HUDEP-2 (cell line): ENCODE measurements around the gene MYO1F.
"Not testable (repeated sequence)": the region's sequence is repeated elsewhere in the genome, so short reads cannot be mapped to it uniquely, and the experiment has no call there.

Source experiments
- DNase-seq, 76 experiments: peaks; one replicate each; lab custom pipeline; 2025; ENCODE audit not compliant: unreplicated experiment in 76 of 76; lab: John Stamatoyannopoulos, UW

The MYO1F gene

GRCh38 chr19:8577247-8577646 lies at the start of gene MYO1F:
MYO1F (minus strand) TSS chr19:8577442; CDS start chr19:8577309, 133 bp downstream.
- peak in 8 of 76 experiments; percentile 8 to 28 (median 16) for DNase-seq

- DNase-seq, result no peak
These were observed 49.6 kb upstream of the MYO1F start for GRCh38 chr19:8626842-8627241.

GRCh38 chr19:8622886-8623285 lies 45.6 kb upstream of the MYO1F start:
- peak in 1 of 76 experiments; percentile 9 for DNase-seq

- no peak for DNase-seq
These were observed 41.5 kb upstream of the MYO1F start for GRCh38 chr19:8618751-8619150.

- no peak for DNase-seq
These were observed 40.7 kb upstream of the MYO1F start for GRCh38 chr19:8617984-8618383.

- not testable (repeated sequence) for DNase-seq
These were observed 40.1 kb upstream of the MYO1F start for GRCh38 chr19:8617325-8617724.

GRCh38 chr19:8616861-8617260 lies 39.6 kb upstream of the MYO1F start:
- no peak for DNase-seq

GRCh38 chr19:8615813-8616596 lies 38.8 kb upstream of the MYO1F start:
- peak in 59 of 76 experiments; percentile 6 to 75 (median 50) for DNase-seq

- DNase-seq, result no peak
These were observed 37.8 kb upstream of the MYO1F start for GRCh38 chr19:8615024-8615423.

GRCh38 chr19:8614455-8614854 lies 37.2 kb upstream of the MYO1F start:
- DNase-seq, result no peak

- DNase-seq, result no peak
These were observed 35.5 kb upstream of the MYO1F start for GRCh38 chr19:8612807-8613171.

GRCh38 chr19:8611877-8612806 lies 34.9 kb upstream of the MYO1F start:
- DNase-seq, result peak in 1 of 76 experiments; percentile 14

- peak in 2 of 76 experiments; percentile 9 to 15 for DNase-seq
These were observed 34.2 kb upstream of the MYO1F start for GRCh38 chr19:8611391-8611876.

GRCh38 chr19:8610936-8611300 lies 33.7 kb upstream of the MYO1F start:
- DNase-seq, result no peak

GRCh38 chr19:8610041-8610935 lies 33.0 kb upstream of the MYO1F start, which contains the start of gene ADAMTS10:
ADAMTS10 (minus strand) TSS chr19:8610715; CDS start chr19:8605710, 5,005 bp downstream.
- peak in 6 of 76 experiments; percentile 15 to 39 (median 20) for DNase-seq

- DNase-seq, result peak in 12 of 76 experiments; percentile 9 to 35 (median 24)
These were observed 32.2 kb upstream of the MYO1F start for GRCh38 chr19:8609279-8610040.

- DNase-seq, result no peak
These were observed 31.7 kb upstream of the MYO1F start for GRCh38 chr19:8608941-8609278.

- peak in 27 of 76 experiments; percentile 6 to 62 (median 27) for DNase-seq
These were observed 30.1 kb upstream of the MYO1F start for GRCh38 chr19:8607386-8607785.

- no peak for DNase-seq
These were observed 28.3 kb upstream of the MYO1F start for GRCh38 chr19:8605514-8605913.

GRCh38 chr19:8601796-8602195 lies 24.6 kb upstream of the MYO1F start:
- no peak for DNase-seq
